Gastroesophageal sphincter (tissue), 4 donors: Measurements from ENCODE around the gene HOXA6. TPM values are rescaled to one million over a fixed set of nuclear protein-coding genes. Genes with fewer than 3 reads are reported as not detected.

Experiments used
- ATAC-seq: fragments of 150-250 bp; one replicate; pipeline ENCODE4 v1.9.1; 2016; ENCODE audit warnings: mild to moderate bottlenecking, moderate library complexity
- H3K27ac ChIP-seq, 4 donors: fragments of 200-600 bp; sonication (generic) in 3 of 4; 1 replicate in 3 of 4; 2 replicates in 1 of 4; pipeline ENCODE4 v1.5.1; 2016 to 2019
- H3K27me3 ChIP-seq: fragments of 200-600 bp; sonication (generic); one replicate; pipeline ENCODE4 v1.5.1; 2019
- H3K36me3 ChIP-seq, 2 donors: fragments of 200-600 bp; sonication (generic); one replicate each; pipeline ENCODE4 v1.5.1; 2019; ENCODE audit warnings: control low read depth in 1 of 2
- H3K4me1 ChIP-seq, 3 donors: fragments of 200-600 bp; sonication (generic); 1 replicate in 2 of 3; 2 replicates in 1 of 3; pipeline ENCODE4 v1.5.1; 2016 to 2019; ENCODE audit warnings: control low read depth in 2 of 3
- H3K4me3 ChIP-seq, 2 donors: fragments of 200-600 bp; sonication (generic); one replicate each; pipeline ENCODE4 v1.5.1; 2019; ENCODE audit warnings: mild to moderate bottlenecking in 1 of 2, moderate library complexity in 1 of 2
- H3K9me3 ChIP-seq, 3 donors: fragments of 200-600 bp; sonication (generic); one replicate each; pipeline ENCODE4 v1.5.1; 2017 to 2019; ENCODE audit warnings: control low read depth in 2 of 3
- CTCF ChIP-seq, 4 experiments: fragments of 200-600 bp in 2 of 4; fragments of 450-650 bp in 2 of 4; sonication (generic) in 1 of 4; IDR thresholded peaks; one replicate each; pipeline ENCODE4 v1.5.1; 2017 to 2019; ENCODE audit warnings: antibody characterized with exemption in 4 of 4, mild to moderate bottlenecking in 2 of 4, moderate library complexity in 2 of 4
- EP300 ChIP-seq: sonication (generic); formaldehyde crosslinking; IDR thresholded peaks from one replicate; pipeline ENCODE4 v1.6.1; 2017; ENCODE audit warnings: antibody characterized with exemption, mild to moderate bottlenecking
- POLR2A ChIP-seq, 2 donors: fragments of 450-650 bp; IDR thresholded peaks; one replicate each; pipeline ENCODE4 v1.6.1; 2017; ENCODE audit warnings: antibody characterized with exemption in 2 of 2, mild to moderate bottlenecking in 2 of 2, moderate library complexity in 1 of 2
- POLR2AphosphoS5 ChIP-seq: sonication (generic); formaldehyde crosslinking; IDR thresholded peaks from one replicate; pipeline ENCODE4 v1.6.1; 2017; ENCODE audit warnings: antibody characterized with exemption
- WGBS, 2 donors: methylation state at CpG; one replicate each; pipeline ENCODE4 v1.1.5; 2018; ENCODE audit warnings: low coverage in 1 of 2; 5-methylcytosine and 5-hydroxymethylcytosine counted together
- total RNA-seq, 4 donors: library from RNA; depleted of rRNA; stranded (reverse); fragments of >200 nt; gene quantifications; one replicate each; pipeline ENCODE4 v1.1.0, GENCODE V29; 2016

The HOXA6 gene
- total RNA-seq, 4 donors from 2014 or later: 0.46 to 12.7 TPM; not detected in 2

DNA sequence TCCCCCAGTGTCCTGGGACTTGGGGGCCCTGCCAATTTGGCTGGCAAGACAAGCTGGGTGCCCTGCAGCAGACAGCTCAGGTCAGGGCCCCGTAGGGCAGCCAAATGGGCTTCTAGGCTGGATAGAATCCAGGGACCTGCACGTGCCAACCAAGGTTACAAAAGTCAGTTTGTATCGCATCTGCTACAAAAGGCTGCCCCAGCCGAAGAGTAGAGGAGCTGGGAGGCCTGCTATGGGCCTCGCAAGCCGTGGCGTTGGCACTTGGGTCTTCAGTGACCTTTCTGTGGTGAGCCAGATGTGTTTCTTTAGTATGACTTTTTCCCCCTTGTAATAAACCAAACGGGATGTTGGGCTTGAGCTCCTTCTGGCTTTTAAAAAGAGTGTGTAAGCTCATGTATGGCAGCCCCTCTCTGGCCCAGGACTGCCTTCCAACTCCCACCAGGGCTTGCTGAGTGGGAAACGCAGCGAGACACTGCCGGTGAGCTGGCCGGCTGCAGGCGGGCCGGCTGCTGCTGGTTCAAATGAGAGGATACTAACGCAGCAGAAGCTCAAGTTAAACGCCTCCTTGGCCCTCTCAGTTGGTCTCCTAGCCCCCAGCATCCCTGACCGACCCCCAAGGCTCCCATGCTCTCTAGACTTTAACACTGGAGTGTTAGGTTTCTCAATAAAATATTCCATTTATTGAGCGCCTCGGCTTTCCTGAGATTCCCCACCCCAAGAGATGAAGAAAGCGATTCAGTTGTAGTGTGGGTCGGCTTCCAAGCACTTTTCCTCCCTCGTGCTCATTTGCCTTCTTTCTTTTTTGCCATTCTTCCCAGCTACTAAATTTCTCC is 29.6 kb upstream of the HOXA6 start:
- no peak for ATAC-seq
- TF ChIP-seq EP300 (no peak), CTCF (IDR thresholded peaks at IDR 0.05) (no peak), POLR2A (IDR thresholded peaks at IDR 0.05) (no peak), POLR2AphosphoS5 (no peak)
- no peaks in the 10 kb centered on the region for H3K9me3 ChIP-seq
- no peak overlapping the region for H3K27ac ChIP-seq
- H3K27me3 ChIP-seq: peaks cover 100% of the 10 kb centered on the region
- H3K4me1 ChIP-seq: peaks cover 0 to 36% (median 18%) of the 10 kb centered on the region in 3 donors
- H3K4me3 ChIP-seq: no peak overlapping the region
- 82 to 85% methylated on average over 10 to 15 of the region's 22 CpGs for WGBS, 2 donors
- H3K36me3 ChIP-seq: no peaks in the 10 kb centered on the region

DNA sequence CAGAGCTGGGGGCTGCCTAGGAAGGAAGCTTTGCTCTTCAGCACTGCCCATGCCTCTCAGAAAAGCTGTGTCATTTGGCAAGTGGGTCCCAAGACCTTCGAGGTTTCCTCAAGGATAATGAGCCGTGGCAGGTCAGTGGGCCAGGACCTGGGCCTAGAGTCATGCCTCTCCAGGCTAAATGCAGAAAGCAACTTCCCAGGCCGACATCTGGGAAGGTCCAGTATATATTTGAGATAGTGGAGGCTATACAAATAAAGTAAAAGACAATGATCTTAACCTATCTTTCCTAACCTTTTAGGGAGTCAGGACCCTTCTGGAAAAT is 28.9 kb upstream of the HOXA6 start:
- WGBS, 2 donors: 80 to 100% methylated on average over 1 of the region's 3 CpGs
- no peak overlapping the region for H3K27ac ChIP-seq
- H3K4me3 ChIP-seq: no peak overlapping the region
- peaks cover 100% of the 10 kb centered on the region for H3K27me3 ChIP-seq
- no peaks in the 10 kb centered on the region for H3K9me3 ChIP-seq
- ATAC-seq: no peak
- TF ChIP-seq POLR2A (IDR thresholded peaks at IDR 0.05) (no peak), POLR2AphosphoS5 (no peak), CTCF (IDR thresholded peaks at IDR 0.05) (no peak), EP300 (no peak)
- no peaks in the 10 kb centered on the region for H3K36me3 ChIP-seq
- peaks cover 0 to 36% (median 18%) of the 10 kb centered on the region in 3 donors for H3K4me1 ChIP-seq

DNA sequence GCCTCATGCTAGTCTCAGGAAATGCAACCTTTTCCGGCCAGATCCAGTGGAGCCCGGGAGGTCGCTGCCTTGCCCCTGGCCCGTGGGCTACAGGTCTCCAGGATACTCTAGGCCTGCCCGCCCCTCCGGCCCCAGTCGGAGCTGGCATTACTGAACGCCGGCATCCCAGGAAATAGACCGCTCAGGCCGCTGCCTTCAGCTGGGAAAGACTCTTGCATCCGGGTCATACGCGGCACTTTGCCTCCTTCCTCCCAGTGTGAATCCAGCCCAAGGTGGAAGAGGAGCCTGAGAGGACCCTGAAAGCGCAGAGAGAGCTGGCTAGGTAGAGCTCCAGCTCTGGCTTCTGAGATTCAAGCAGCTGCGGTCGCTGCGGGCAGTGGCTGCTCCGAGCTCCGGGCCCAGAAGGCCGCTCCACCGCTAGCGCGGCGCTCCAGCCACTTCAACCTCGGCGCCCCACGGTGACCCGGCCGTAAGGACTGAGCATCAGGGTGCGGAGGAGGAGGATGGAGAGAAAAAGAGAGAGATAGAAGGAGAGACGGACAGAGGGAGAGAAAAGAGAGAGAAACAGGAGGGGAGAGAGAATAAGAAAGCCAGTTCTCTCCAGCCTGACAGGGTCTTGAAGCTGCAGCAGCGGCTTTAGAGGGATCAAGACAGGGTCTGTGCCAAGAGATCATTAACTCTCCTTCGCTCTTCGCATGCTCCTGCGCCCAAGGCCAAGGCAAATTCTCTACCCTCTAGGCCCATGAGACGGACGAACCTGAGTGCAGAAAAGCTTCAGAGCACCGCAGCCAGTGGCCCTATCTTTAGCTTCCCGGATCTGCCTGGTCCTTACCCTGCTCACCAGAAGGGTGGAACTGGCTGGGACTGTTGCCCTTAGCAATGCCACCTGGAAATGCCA is 28.3 kb upstream of the HOXA6 start:
- ATAC-seq: no peak
- WGBS, 2 donors: 82 to 89% methylated on average over 3 to 4 of the region's 40 CpGs
- Histone ChIP-seq H3K4me1 (peaks cover 0 to 36% (median 18%) of the 10 kb centered on the region in 3 donors), H3K4me3 (no peak overlapping the region), H3K9me3 (no peaks in the 10 kb centered on the region), H3K36me3 (no peaks in the 10 kb centered on the region), H3K27me3 (peaks cover 100% of the 10 kb centered on the region), H3K27ac (no peak overlapping the region)
- no peak for TF ChIP-seq EP300
- no peak for TF ChIP-seq CTCF (IDR thresholded peaks at IDR 0.05)
- no peak for TF ChIP-seq POLR2AphosphoS5
- no peak for TF ChIP-seq POLR2A (IDR thresholded peaks at IDR 0.05)

DNA sequence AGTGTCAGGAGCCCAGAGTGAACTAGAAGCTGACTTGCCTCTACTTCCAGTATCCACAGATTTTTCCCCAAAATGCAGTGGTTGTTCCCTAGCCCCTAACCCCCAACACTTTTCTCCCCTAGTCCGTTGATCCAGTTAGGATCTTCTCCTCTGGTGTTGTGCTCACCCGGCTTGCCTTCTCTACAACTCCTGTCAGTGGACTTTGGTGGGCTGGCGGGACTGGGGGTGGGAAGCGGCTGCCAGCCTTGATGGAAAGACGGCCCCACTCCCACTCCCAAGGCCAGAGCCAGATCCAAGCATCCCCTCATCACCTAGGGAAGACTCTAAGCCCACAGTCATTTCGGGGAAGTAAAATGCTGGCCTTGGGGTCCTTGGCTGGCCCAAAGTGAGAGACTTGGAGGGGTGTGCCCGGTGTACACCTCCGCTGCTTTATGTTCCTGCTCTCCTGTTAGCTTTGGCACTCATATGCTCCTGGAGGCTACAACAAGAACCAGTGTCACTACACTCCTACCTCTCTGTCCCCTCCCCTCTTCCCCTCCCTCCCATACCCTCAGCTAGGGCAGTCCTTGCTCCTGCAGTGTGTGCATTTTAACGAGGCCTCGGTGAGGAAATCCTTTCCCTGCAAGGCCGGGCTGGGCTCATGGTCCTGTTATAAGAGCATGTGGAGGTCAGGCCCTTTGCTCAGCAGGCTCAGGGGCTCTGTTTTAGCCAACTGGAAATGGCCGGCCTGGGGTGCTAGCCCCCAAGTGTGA is 27.5 kb upstream of the HOXA6 start:
- H3K4me3 ChIP-seq: no peak overlapping the region
- H3K9me3 ChIP-seq: no peaks in the 10 kb centered on the region
- no peak overlapping the region for H3K27ac ChIP-seq
- WGBS, 2 donors: 17 to 71% methylated on average over 1 to 3 of the region's 12 CpGs
- H3K27me3 ChIP-seq: peaks cover 100% of the 10 kb centered on the region
- peaks cover 0 to 36% (median 18%) of the 10 kb centered on the region in 3 donors for H3K4me1 ChIP-seq
- no peaks in the 10 kb centered on the region for H3K36me3 ChIP-seq
- ATAC-seq: no peak
- TF ChIP-seq CTCF (IDR thresholded peaks at IDR 0.05) (no peak), POLR2A (IDR thresholded peaks at IDR 0.05) (no peak), POLR2AphosphoS5 (no peak), EP300 (no peak)
